ENCODE data around the gene GFRA3.

GFRA3 gene

DNA sequence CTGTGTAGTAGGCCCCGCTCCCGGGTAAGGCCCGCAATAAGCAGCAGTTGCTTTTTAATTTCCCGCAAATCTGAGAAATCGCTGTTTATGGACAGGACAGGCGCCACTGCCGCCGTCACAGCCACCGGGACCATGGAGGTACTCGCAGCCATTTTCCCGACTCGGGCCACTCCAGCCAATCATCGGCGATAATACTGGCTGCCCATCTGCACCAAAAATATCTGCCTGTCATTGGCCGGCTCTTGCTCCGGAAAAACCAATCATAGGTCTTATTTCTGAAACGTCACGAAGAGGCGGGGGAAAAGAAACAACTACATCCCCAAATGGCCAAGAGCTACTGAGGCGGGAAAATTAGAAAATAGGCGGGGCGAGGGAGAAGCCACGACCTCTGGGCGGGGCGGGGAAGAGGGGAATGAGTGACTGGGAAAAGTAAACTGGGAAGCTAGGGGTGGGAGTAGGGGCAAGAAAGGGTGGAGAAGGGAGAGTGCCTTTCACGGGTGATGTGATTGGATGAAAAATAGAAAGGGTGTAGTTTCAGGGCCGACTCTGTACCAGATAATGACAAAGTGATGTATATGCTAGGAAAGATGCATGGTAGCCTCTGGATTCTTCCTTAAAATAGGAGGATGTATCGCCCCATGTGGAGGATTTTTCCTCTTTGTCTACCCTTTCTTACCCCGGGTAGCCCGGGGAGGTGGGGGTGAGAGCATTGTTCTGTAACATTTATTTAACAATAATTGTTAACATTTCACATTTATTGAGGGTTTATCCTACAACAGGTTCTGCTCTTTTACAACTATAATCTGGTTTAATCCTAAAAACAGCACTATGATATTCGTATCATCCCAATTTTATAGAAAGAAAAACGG is 61.0 kb downstream of the GFRA3 start, which contains the start of gene CDC23:
Gene CDC23 (minus strand): TSS at position 163 of the 869 bp plus-strand sequence. CDS start 11 bp downstream, at position 152.
- Histone ChIP-seq H3K27me3 (no peaks in the 10 kb centered on the region), H3K4me3 (ENCODE audit: low read depth in 1 of 2, low read length in 1 of 2) (peak within 1 kb of the TSS; percentile 80 to 87), H3K27ac (peak within 1 kb of the TSS; percentile 63)

DNA sequence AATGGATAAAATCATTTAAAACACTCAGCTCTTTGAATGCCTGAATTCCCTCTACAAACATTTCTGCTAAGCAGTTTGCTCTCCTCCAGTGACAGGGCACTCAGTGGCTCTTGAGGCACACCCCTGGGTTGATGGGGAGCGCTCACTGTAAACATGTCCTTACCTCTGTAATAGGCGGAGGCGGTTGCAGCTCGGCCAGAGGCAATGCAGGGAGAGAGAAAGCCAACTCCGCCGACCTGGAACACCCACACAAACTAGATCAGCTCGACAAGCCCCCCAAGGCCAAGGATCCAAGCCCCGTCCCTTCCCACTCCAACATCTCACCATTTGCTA is 61.6 kb downstream of the GFRA3 start:
- TF ChIP-seq CTCF (IDR thresholded peaks at IDR 0.05) = no peak
- H3K36me3 ChIP-seq = no peaks in the 10 kb centered on the region
- H3K4me3 ChIP-seq (ENCODE audit: low read depth in 1 of 2, low read length in 1 of 2) = peak overlapping the region; percentile 80 to 87
- peaks cover 16 to 18% of the 10 kb centered on the region in 2 experiments for H3K4me1 ChIP-seq (ENCODE audit: control insufficient read depth in 1 of 2, insufficient read depth in 1 of 2, low read depth in 1 of 2, low read length in 1 of 2)
- H3K9me3 ChIP-seq = no peaks in the 10 kb centered on the region
- no peaks in the 10 kb centered on the region for H3K27me3 ChIP-seq
- H3K27ac ChIP-seq = peak overlapping the region; percentile 63

More for the DNA sequence above, 61.0 kb downstream of the GFRA3 start, which contains the start of gene CDC23:
- Histone ChIP-seq H3K4me1 (ENCODE audit: control insufficient read depth in 1 of 2, insufficient read depth in 1 of 2, low read depth in 1 of 2, low read length in 1 of 2) (peaks cover 16 to 18% of the 10 kb centered on the region in 2 experiments), H3K9me3 (no peaks in the 10 kb centered on the region), H3K36me3 (no peaks in the 10 kb centered on the region)
- TF ChIP-seq CTCF (IDR thresholded peaks at IDR 0.05) = peak; percentile 35

DNA sequence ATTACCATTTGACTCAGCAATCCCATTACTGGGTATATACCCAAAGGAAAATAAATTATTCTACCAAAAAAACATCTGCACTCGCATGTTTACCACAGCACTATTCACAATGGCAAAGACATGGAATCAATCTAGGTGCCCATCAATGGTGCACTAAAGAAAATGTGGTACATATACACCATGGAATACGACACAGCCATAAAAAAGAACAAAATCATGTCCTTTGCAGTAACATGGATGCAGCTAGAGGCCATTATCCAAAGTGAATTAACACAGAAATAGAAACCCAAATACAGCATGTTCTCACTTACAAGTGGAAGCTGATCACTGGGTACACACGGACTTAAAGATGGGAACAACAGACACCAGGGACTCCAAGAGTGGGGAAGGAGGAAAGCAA is 63.4 kb downstream of the GFRA3 start:
- peaks cover 4% of the 10 kb centered on the region for H3K36me3 ChIP-seq
- H3K4me1 ChIP-seq (ENCODE audit: control insufficient read depth in 1 of 2, insufficient read depth in 1 of 2, low read depth in 1 of 2, low read length in 1 of 2) = peaks cover 16 to 18% of the 10 kb centered on the region in 2 experiments
- no peak overlapping the region for H3K4me3 ChIP-seq (ENCODE audit: low read depth in 1 of 2, low read length in 1 of 2)
- H3K27ac ChIP-seq = no peak overlapping the region
- no peak for TF ChIP-seq CTCF (IDR thresholded peaks at IDR 0.05)
- H3K9me3 ChIP-seq = no peaks in the 10 kb centered on the region
- H3K27me3 ChIP-seq = no peaks in the 10 kb centered on the region

All from neutrophil (primary cell).